ENCODE results near the gene FAM187B.
"Not testable (repeated sequence)": the region's sequence is repeated elsewhere in the genome, so short reads cannot be mapped to it uniquely, and the experiment has no call there.

The FAM187B gene

DNA sequence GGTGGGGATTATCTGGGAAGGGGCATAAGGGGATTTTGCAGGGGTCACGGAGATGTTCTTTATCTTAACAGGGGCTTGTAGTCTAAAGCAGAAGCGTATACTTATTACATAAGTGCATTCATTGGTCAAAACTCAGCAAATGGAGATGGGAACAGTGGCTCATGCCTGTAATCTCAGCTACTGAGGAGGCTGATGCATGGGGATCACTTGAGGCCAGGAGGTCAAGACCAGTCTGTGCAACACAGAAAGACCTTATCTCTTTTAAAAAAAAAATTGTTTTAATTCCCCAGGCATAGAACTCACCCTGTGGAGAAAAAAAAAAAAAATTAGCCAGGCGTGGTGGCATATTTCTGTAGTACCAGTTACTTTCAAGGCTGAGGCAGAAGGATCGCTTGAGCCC is 18.9 kb downstream of the FAM187B start:
- DNase-seq: no peak

DNA sequence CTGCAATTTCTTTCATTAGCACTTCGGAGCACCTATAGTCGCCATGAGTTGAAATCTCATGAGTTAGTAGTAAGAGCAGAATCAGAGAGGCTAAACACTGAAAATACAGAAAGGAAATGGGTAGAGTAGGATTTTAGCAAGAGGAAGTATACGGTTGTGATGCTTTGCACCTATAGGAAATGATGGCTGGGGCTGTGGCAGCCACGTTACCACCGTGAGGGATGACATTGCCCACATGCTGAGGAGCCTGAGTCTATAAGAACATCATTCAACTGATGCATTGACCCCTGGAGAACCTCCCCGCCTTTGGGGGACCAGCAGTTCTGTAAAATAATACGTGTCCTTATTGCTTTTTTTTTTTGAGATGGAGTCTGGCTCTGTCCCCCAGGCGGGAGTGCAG is 20.4 kb downstream of the FAM187B start:
- no peak for DNase-seq

- DNase-seq: no peak
Observed at GRCh38 chr19:35207391-35207871, 21.1 kb downstream of the FAM187B start.

- no peak for DNase-seq
Observed at GRCh38 chr19:35206855-35207254, 21.7 kb downstream of the FAM187B start.

DNA sequence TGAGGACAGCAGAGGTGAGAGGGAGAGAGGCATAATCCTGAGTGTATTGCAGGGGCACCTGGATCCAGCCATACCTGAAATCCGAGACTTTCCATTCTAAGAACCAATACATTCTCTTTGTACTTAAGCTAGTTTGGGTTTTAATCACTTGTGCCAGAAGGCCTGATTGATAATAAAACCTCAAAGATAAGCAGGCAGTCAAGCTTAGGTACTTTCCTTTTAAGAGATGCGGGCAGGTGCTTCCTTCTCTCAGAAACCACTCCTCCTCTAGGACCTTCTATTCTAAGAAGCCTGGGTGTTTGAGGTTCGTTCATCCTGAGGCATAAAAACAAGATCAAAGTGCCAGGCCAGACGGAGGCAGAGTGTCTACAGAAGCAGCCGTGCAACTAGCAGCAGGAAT is 22.2 kb downstream of the FAM187B start:
- DNase-seq: no peak

DNA sequence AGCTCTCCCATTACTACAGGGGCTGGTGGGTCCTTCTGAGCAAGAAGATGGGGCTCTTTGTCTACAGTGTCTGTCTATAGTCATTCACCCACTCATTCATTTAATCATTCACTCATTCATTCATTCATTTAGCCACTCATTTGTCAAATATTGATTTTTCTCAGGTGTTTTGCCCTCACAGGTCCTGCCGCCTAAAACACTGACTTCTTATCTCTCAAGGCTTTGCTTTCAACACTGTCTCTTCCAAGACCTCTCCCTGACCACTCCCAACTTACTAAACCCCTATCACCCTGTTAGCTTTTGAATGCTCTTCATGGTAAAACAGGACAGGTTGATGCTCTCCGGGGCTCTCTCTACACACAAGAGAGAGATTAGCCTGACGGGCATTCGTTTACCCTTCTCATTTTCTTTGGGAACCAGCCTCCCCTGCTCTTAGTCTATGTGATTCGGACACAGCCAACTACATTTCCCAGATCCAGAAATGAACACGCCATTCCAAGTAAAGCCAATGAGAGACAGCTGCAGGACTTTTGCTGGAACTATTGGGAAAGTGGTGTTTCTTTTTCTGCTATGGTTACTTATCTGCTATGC is 22.7 kb downstream of the FAM187B start:
- no peak for DNase-seq

DNA sequence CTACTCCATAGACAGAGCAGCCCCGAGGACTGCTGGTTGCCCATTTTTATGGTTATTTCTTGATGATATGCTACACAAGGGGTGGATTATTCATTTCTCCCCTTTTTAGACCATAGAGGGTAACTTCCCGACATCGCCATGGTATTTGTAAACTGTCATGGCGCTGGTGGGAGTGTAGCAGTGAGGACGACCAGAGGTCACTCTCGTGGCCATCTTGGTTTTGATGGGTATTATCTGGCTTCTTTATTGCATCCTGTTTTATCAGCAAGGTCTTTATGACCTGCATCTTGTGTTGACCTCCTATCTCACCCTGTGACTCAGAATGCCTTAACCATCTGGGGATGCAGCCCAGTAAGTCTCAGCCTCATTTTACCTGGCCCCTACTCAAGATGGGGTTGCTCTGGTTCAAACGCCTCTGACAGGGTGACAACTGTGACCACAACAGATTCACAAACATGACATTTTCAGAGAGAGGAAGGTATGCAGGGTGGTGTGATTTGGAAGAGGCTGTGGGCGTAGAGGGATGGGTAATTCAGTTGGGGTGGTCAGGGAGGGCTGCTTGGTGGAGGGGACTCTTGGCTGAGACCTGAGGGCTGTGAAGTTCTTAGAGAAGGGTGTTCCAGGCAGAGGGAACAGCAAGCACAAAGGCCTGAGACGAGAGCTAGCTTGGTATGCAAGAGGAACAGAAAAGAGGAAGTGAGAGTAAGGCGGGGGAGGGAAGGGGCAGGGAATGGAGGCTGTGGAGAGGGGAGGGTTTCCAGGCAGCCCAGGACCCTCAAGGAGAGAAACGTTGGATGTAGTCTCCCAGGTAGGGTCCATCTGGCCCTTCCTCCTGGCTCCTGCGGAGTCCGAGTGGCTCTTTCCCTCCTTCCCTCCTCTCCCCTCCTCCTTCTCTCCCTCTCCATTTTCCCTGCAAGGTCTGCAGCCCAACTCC is 23.5 kb downstream of the FAM187B start:
- DNase-seq: no peak

GRCh38 chr19:35202722-35203688 is 25.5 kb downstream of the FAM187B start:
- DNase-seq: no peak

GRCh38 chr19:35199481-35199880 is 29.1 kb downstream of the FAM187B start:
- no peak for DNase-seq

- DNase-seq: not testable (repeated sequence)
Observed at GRCh38 chr19:35196861-35197260, 31.7 kb downstream of the FAM187B start.

DNA sequence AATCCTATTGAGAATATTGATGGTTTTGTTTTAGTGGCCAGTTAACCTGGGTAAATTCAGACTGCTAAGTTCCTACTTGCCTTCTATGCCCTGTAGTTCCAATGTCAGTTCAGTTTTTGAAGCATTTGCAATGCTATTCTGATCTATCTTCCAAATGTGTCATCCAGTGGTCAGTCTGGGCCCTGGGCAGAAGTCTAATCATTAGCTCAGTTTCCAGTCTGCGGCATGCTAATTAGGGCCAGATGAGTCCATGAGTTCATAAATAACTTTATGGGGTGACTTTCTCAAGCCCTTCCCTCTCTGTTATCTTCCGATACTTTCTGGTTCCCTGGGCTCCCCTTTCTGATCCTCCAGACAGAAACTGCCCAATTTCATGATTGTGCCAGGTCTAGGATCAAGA is 32.7 kb downstream of the FAM187B start:
- DNase-seq: no peak

DNA sequence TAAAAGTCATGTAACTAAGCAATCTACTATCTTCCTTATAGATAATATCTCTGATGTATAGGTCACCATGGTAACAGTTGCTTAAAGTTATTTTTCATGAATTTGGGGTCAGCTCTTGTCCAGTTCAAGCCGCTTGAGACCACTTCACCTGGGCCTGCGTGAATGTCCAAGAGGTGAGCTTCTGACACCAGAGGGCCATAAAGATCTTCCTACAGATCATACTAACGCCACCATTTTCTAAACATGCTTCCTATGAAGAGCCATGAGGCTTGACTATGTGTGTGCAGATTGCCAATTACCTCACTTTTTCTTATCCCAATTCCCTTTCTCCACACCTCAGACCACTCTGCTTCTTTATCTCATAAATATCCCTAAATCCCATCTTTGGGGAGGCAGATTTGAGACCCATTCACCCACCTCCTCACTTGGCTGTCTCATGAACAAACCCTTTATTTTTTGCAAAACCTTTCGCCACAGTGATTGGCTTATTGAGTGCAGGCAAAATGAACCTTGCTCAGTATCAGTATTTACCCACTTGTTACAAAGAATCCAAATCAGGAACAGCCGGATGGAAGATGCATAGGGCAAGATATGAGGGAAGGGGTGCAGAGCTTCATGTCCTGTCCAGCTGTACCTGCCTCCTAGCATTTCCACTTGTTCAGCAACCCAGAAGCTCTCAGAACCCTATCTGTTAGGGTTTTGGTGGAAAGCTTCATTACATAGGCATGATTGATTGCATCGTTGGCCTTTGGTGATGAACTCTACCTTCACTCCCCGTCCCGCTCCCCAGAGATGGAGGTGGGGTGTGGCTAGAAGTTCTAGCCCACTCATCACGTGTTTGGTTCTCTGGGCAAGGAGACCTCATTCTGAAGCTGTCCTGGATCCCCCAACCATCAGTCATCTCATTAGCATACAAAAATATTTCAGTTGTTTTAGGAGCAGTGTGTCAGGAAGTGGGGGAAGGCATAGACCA is 34.2 kb downstream of the FAM187B start:
- DNase-seq: no peak

DNA sequence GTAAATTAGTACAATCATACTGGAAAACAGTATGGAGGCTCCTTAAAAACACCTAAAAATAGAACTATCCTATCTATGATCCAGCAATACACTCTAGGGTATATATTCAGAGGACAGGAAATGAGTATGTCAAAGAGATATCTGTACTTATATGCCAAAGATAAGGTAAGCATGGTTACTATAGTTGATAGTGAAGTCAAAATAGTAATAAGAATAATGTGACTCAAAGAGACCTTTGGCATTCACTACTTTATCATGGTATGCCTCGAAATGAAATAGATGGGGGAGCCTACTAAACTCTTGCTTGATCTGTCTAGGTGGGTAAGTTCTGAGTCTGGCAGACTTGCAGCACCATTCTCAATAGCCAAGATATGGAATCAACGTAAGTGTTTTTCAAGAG is 43.7 kb downstream of the FAM187B start:
- no peak for DNase-seq

- DNase-seq: no peak
Observed at GRCh38 chr19:35184267-35184666, 44.3 kb downstream of the FAM187B start.

- no peak for DNase-seq
Observed at GRCh38 chr19:35181387-35181786, 47.2 kb downstream of the FAM187B start.

GRCh38 chr19:35179830-35180229 is 48.7 kb downstream of the FAM187B start:
- DNase-seq: no peak

DNA sequence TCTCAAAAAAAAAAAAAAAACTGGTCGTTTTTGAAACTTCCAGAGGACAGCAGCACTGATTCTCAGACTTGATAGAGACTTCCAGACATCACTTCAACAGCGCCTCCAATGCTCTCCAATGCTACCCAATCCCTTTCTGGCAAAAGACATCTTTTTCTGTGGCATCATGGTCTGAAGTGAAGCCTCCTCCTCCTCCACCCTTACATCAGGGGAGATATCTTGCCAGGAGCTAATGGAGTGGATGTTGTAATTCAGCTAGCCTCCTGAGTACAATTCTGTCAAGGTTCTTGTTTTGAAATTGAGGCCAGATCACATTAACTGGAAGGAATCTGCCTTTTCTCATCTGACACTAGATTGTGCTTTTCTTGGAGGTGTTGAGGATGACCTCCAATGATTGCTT is 49.8 kb downstream of the FAM187B start:
- no peak for DNase-seq

DNA sequence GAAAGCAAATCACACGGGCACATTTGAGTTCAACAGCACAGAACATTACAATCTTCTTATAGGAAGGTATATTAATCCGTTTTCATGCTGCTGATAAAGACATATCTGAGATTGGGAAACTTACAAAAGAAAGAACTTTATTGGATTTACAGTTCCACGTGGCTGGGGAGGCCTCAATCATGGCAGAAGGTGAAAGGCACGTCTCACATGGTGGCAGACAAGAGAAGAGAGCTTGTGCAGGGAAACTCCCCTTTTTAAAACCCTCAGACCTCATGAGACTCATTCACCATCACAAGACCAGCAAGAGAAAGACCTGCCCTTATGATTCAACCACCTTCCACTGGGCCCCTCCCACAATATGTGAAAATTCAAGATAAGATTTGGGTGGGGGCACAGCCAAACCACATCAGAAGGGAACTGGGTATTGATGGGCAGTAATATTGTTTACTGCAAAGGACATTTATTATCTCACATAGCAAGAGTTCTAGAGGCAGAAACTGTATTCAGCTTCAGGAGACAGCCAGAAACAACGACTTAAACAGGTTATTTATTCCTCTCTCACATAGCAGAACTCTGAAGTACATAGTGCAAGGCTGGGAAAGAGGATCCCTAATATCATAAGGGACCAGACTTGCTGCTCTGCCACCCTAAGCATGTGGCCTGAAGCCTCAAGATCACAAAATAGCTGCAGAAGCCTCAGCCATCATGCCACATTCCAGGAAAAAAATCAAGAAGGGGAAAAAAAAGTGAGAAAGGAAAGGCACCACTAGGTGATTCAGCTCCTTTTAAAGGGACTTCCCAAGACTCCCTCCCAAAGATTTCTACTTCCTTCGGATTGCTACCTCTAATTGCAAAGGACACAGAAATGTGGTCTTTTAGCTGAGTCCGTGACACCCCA is 50.9 kb downstream of the FAM187B start:
- no peak for DNase-seq

DNA sequence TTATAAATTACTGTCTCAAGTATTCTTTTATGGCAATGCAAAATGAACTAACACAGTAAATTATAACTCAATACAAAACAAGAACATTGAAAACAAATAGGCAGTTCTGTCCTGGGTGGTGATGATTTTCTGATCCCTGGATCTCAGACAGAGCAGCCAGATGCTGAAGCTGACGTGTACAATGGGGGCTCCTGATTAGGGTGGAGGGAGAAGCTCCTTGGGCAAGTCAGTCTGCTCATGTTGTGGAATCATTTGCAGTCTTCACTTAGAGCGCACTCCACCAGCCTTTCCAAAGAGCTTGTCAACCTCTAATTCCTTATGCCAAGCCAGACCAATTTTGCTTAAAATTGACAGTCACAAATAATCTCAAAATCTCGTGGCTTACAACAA is 52.4 kb downstream of the FAM187B start:
- DNase-seq: no peak
